GM12878 (cell line): Measurements from ENCODE around the gene ATXN1L. TPM values are rescaled to one million over a fixed set of nuclear protein-coding genes. Genes with fewer than 3 reads are reported as not detected.
A peak's percentile ranks its signal among the peaks of the same experiment; 100 is the strongest.

Experiments used
- BHLHE40 ChIP-seq, 2 experiments: fragments of 450-650 bp in 1 of 2; IDR thresholded peaks; 2 replicates each; pipeline ENCODE4 v1.6.1; 2011 to 2017; ENCODE audit warnings: low read depth in 2 of 2, borderline replicate concordance in 1 of 2, improper control_type of control experiment in 1 of 2, low read length in 1 of 2, mild to moderate bottlenecking in 1 of 2
- CHD1 ChIP-seq: IDR thresholded peaks from 2 replicates; pipeline ENCODE4 v1.6.1; 2012; ENCODE audit warnings: low read depth, low read length, improper control_type of control experiment
- MTA3 ChIP-seq: IDR thresholded peaks from 2 replicates; pipeline ENCODE4 v1.6.1; 2012; ENCODE audit warnings: low read length, inconsistent platforms, borderline replicate concordance
- MYC ChIP-seq: IDR thresholded peaks from 2 replicates; pipeline ENCODE4 v1.6.1; 2011; ENCODE audit warnings: mild to moderate bottlenecking, low read length, moderate library complexity, inconsistent platforms; ENCODE audit not compliant: insufficient read depth, insufficient replicate concordance, insufficient read length, severe bottlenecking
- NFXL1 ChIP-seq: fragments of 450-650 bp; IDR thresholded peaks from 2 replicates; pipeline ENCODE4 v1.6.1; 2017; ENCODE audit warnings: antibody characterized with exemption, mild to moderate bottlenecking, borderline replicate concordance
- RB1 ChIP-seq: fragments of 450-650 bp; formaldehyde crosslinking; IDR thresholded peaks from 2 replicates; pipeline ENCODE4 v1.6.1; 2017; ENCODE audit warnings: mild to moderate bottlenecking, borderline replicate concordance
- SMAD5 ChIP-seq: IDR thresholded peaks from 2 replicates; pipeline ENCODE4 v1.6.1; 2016; ENCODE audit warnings: antibody characterized with exemption, low read depth
- SUPT20H ChIP-seq: IDR thresholded peaks from 2 replicates; pipeline ENCODE4 v1.6.1; 2011; ENCODE audit warnings: low read depth, mild to moderate bottlenecking, low read length, moderate library complexity, borderline replicate concordance; ENCODE audit not compliant: control insufficient read depth
- ZNF207 ChIP-seq: fragments of 450-650 bp; IDR thresholded peaks from 2 replicates; pipeline ENCODE4 v1.6.1; 2014; ENCODE audit warnings: antibody characterized with exemption, mild to moderate bottlenecking, borderline replicate concordance
- ZNF217 ChIP-seq: fragments of 450-650 bp; IDR thresholded peaks from 2 replicates; pipeline ENCODE4 v1.6.1; 2017; ENCODE audit warnings: antibody characterized with exemption, mild to moderate bottlenecking
- polyA plus RNA-seq, 11 experiments: library from polyadenylated mRNA; depleted of rRNA in 4 of 11; unstranded in 6 of 11; stranded (reverse) in 5 of 11; fragments of >200 nt; fragmentation: Nextera tagmentation in 4 of 11; fragmentation: Illumina TruSeq in 1 of 11; extraction: Ambion mirVana in 4 of 11; extraction: Trizol in 1 of 11; gene quantifications; 1 replicate in 1 of 11; 2 replicates in 10 of 11; pipeline versions ENCODE4 v1.2.1 to v1.2.3, GENCODE V29; 2011 to 2016; ENCODE audit warnings: inconsistent platforms in 2 of 11, missing spikeins in 2 of 11, low read depth in 1 of 11
- total RNA-seq, 4 experiments: library from RNA; depleted of rRNA in 3 of 4; stranded (reverse); fragments of >200 nt in 3 of 4; fragmentation: Illumina TruSeq in 1 of 4; extraction: Trizol in 1 of 4; gene quantifications; 2 replicates each; pipeline versions ENCODE4 v1.2.1 to v1.2.3, GENCODE V29; 2013 to 2021
- TF ChIP-seq, protein P1 (sequence below): IDR thresholded peaks from 2 replicates; pipeline ENCODE4 v1.6.1; 2012; ENCODE audit warnings: improper control_type of control experiment, low read depth, low read length; ENCODE audit not compliant: insufficient replicate concordance
- TF ChIP-seq, protein P2 (sequence below): IDR thresholded peaks from 2 replicates; pipeline ENCODE4 v1.6.1; 2012; ENCODE audit warnings: low read length, inconsistent platforms
- TF ChIP-seq, protein P3 (sequence below): IDR thresholded peaks from 2 replicates; pipeline ENCODE4 v1.6.1; 2012; ENCODE audit warnings: low read depth, low read length, improper control_type of control experiment
- TF ChIP-seq, protein P4 (sequence below): fragments of 450-650 bp; conservative IDR thresholded peaks from 2 replicates; pipeline ENCODE4 v1.6.1; 2017; ENCODE audit warnings: mild to moderate bottlenecking, moderate library complexity
- TF ChIP-seq, protein P5 (sequence below): fragments of 450-650 bp; formaldehyde crosslinking; IDR thresholded peaks from 2 replicates; pipeline ENCODE4 v1.4.0; 2020; ENCODE audit warnings: mild to moderate bottlenecking, moderate library complexity

Gene ATXN1L
- total and polyA plus RNA-seq, 10 of the 15 experiments (the other 5 are each of a cell fraction or from before 2014, with no cell fraction given), result 1.8 to 14.6 (median 9.2) TPM

DNA sequence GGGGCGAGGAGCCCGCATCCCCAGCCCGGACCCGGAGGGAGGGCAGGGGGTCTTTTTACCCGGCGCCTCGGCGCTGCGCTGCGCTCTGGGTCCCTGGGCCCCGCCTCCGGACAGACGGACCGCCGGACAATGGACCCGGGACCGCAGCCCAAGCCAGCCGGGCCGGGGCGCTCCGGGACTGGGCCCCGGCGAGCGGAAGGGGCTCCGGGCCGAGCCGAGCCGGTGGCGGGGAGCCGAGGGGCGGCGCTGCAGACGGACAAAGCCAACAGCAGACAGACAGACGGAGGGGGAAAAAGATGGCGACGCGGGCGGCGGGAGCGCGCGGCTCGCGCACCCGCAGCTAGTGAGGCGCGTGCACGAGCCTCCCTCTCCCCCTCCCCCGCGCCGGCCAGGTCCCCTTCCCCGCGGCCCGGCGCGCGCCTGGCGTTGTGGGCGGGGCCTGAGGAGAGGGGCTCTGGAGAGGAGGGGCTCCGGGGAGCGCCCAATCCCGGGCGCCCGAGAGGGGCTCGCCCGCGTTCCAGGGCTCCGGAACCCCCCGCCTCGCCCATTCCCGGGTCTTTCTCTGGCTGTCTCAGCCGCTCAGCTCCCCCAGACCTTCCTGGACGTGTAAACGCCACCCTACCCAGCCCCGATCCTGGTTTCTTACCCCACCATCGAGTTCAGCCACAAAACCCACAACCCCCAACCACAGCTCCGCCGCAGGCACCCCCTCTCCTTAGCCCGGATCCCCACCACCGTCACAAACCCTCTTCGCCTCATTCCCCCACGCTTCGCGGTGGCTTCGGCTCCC, 38.3 kb downstream of the ATXN1L start, which contains the start of gene ZNF821 (continued):
- TF ChIP-seq, protein P1, sequence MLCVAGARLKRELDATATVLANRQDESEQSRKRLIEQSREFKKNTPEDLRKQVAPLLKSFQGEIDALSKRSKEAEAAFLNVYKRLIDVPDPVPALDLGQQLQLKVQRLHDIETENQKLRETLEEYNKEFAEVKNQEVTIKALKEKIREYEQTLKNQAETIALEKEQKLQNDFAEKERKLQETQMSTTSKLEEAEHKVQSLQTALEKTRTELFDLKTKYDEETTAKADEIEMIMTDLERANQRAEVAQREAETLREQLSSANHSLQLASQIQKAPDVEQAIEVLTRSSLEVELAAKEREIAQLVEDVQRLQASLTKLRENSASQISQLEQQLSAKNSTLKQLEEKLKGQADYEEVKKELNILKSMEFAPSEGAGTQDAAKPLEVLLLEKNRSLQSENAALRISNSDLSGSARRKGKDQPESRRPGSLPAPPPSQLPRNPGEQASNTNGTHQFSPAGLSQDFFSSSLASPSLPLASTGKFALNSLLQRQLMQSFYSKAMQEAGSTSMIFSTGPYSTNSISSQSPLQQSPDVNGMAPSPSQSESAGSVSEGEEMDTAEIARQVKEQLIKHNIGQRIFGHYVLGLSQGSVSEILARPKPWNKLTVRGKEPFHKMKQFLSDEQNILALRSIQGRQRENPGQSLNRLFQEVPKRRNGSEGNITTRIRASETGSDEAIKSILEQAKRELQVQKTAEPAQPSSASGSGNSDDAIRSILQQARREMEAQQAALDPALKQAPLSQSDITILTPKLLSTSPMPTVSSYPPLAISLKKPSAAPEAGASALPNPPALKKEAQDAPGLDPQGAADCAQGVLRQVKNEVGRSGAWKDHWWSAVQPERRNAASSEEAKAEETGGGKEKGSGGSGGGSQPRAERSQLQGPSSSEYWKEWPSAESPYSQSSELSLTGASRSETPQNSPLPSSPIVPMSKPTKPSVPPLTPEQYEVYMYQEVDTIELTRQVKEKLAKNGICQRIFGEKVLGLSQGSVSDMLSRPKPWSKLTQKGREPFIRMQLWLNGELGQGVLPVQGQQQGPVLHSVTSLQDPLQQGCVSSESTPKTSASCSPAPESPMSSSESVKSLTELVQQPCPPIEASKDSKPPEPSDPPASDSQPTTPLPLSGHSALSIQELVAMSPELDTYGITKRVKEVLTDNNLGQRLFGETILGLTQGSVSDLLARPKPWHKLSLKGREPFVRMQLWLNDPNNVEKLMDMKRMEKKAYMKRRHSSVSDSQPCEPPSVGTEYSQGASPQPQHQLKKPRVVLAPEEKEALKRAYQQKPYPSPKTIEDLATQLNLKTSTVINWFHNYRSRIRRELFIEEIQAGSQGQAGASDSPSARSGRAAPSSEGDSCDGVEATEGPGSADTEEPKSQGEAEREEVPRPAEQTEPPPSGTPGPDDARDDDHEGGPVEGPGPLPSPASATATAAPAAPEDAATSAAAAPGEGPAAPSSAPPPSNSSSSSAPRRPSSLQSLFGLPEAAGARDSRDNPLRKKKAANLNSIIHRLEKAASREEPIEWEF, result no peak
- TF ChIP-seq SUPT20H, result no peak
- no peak for TF ChIP-seq CHD1
- TF ChIP-seq NFXL1, result 0 out of 2 replicates have a peak, but pooled peaks have one; percentile 49
- TF ChIP-seq MTA3, result no peak
- no peak for TF ChIP-seq MYC
- TF ChIP-seq, protein P2, sequence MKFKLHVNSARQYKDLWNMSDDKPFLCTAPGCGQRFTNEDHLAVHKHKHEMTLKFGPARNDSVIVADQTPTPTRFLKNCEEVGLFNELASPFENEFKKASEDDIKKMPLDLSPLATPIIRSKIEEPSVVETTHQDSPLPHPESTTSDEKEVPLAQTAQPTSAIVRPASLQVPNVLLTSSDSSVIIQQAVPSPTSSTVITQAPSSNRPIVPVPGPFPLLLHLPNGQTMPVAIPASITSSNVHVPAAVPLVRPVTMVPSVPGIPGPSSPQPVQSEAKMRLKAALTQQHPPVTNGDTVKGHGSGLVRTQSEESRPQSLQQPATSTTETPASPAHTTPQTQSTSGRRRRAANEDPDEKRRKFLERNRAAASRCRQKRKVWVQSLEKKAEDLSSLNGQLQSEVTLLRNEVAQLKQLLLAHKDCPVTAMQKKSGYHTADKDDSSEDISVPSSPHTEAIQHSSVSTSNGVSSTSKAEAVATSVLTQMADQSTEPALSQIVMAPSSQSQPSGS, result no peak
- TF ChIP-seq, protein P3, sequence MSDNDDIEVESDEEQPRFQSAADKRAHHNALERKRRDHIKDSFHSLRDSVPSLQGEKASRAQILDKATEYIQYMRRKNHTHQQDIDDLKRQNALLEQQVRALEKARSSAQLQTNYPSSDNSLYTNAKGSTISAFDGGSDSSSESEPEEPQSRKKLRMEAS, result peak; percentile 42; the same call in 1 of the 2 replicates
- TF ChIP-seq ZNF217, result 0 out of 2 replicates have a peak, but pooled peaks have one; percentile 64
- TF ChIP-seq SMAD5, result no peak
- peak; percentile 25 to 30; a peak in 1 of 4 replicates for TF ChIP-seq BHLHE40 (IDR thresholded peaks at IDR 0.05; ENCODE audit: borderline replicate concordance in 1 of 2, low read depth in 2 of 2, low read length in 1 of 2)
- TF ChIP-seq, protein P4, sequence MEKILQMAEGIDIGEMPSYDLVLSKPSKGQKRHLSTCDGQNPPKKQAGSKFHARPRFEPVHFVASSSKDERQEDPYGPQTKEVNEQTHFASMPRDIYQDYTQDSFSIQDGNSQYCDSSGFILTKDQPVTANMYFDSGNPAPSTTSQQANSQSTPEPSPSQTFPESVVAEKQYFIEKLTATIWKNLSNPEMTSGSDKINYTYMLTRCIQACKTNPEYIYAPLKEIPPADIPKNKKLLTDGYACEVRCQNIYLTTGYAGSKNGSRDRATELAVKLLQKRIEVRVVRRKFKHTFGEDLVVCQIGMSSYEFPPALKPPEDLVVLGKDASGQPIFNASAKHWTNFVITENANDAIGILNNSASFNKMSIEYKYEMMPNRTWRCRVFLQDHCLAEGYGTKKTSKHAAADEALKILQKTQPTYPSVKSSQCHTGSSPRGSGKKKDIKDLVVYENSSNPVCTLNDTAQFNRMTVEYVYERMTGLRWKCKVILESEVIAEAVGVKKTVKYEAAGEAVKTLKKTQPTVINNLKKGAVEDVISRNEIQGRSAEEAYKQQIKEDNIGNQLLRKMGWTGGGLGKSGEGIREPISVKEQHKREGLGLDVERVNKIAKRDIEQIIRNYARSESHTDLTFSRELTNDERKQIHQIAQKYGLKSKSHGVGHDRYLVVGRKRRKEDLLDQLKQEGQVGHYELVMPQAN, result peak; percentile 55; the same call in 1 of the 2 replicates
- 0 out of 2 replicates have a peak, but pooled peaks have one; percentile 68 for TF ChIP-seq ZNF207
- TF ChIP-seq, protein P5, sequence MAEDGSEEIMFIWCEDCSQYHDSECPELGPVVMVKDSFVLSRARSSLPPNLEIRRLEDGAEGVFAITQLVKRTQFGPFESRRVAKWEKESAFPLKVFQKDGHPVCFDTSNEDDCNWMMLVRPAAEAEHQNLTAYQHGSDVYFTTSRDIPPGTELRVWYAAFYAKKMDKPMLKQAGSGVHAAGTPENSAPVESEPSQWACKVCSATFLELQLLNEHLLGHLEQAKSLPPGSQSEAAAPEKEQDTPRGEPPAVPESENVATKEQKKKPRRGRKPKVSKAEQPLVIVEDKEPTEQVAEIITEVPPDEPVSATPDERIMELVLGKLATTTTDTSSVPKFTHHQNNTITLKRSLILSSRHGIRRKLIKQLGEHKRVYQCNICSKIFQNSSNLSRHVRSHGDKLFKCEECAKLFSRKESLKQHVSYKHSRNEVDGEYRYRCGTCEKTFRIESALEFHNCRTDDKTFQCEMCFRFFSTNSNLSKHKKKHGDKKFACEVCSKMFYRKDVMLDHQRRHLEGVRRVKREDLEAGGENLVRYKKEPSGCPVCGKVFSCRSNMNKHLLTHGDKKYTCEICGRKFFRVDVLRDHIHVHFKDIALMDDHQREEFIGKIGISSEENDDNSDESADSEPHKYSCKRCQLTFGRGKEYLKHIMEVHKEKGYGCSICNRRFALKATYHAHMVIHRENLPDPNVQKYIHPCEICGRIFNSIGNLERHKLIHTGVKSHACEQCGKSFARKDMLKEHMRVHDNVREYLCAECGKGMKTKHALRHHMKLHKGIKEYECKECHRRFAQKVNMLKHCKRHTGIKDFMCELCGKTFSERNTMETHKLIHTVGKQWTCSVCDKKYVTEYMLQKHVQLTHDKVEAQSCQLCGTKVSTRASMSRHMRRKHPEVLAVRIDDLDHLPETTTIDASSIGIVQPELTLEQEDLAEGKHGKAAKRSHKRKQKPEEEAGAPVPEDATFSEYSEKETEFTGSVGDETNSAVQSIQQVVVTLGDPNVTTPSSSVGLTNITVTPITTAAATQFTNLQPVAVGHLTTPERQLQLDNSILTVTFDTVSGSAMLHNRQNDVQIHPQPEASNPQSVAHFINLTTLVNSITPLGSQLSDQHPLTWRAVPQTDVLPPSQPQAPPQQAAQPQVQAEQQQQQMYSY (CRISPR knock-in tag), result no peak
- peak; percentile 39; the same call in 1 of the 2 replicates for TF ChIP-seq RB1
